NB4 (cell line): ENCODE results near the gene DCD.
A peak's percentile ranks its signal among the peaks of the same experiment; 100 is the strongest.

Source experiments
- DNase-seq: peaks from one replicate; pipeline ENCODE4 v3.0.0; 2010; ENCODE audit warnings: low read depth
- H3K4me3 ChIP-seq: one replicate; pipeline ENCODE4 v1.5.1; 2011; ENCODE audit warnings: mild to moderate bottlenecking, low read depth, low read length, moderate library complexity
- CTCF ChIP-seq: IDR thresholded peaks from one replicate; pipeline ENCODE4 v1.5.1; 2012; ENCODE audit warnings: low read depth, low read length
- MAX ChIP-seq: IDR thresholded peaks from 2 replicates; pipeline ENCODE4 v1.6.1; 2011; ENCODE audit warnings: low read depth, low read length
- MYC ChIP-seq: IDR thresholded peaks from 2 replicates; pipeline ENCODE4 v1.6.1; 2011; ENCODE audit warnings: low read depth, low read length
- POLR2A ChIP-seq: IDR thresholded peaks from 2 replicates; pipeline ENCODE4 v1.6.1; 2011; ENCODE audit warnings: mild to moderate bottlenecking; ENCODE audit not compliant: insufficient read length; ENCODE audit errors: extremely low read depth

Gene DCD

GRCh38 chr12:54658306-54659264 lies 10.4 kb upstream of the DCD start:
- TF ChIP-seq CTCF (peak; percentile 92), POLR2A (no peak)
- no peak overlapping the region for H3K4me3 ChIP-seq
- peak; percentile 65 for DNase-seq

- no peak for DNase-seq
- TF ChIP-seq MYC = no peak
- no peak for TF ChIP-seq POLR2A
- no peak for TF ChIP-seq CTCF
- no peak for TF ChIP-seq MAX
- H3K4me3 ChIP-seq = no peak overlapping the region
These were observed 9.0 kb upstream of the DCD start for GRCh38 chr12:54657105-54657607.

GRCh38 chr12:54654926-54655325 lies 6.8 kb upstream of the DCD start:
- no peak overlapping the region for H3K4me3 ChIP-seq
- DNase-seq = no peak
- TF ChIP-seq MYC = no peak
- TF ChIP-seq MAX = no peak
- no peak for TF ChIP-seq POLR2A
- no peak for TF ChIP-seq CTCF

- no peak for TF ChIP-seq MAX
- no peak for DNase-seq
- H3K4me3 ChIP-seq = no peak overlapping the region
These were observed 4.9 kb upstream of the DCD start for GRCh38 chr12:54653025-54653424.

GRCh38 chr12:54650889-54651288 lies 2.7 kb upstream of the DCD start:
- H3K4me3 ChIP-seq = no peak overlapping the region
- no peak for TF ChIP-seq MAX
- TF ChIP-seq MYC = no peak
- no peak for TF ChIP-seq CTCF
- TF ChIP-seq POLR2A = no peak
- DNase-seq = no peak

GRCh38 chr12:54650409-54650808 lies 2.2 kb upstream of the DCD start:
- no peak overlapping the region for H3K4me3 ChIP-seq
- TF ChIP-seq CTCF (no peak), MYC (no peak), POLR2A (no peak), MAX (no peak)
- no peak for DNase-seq
